Ramos (cell line): ENCODE measurements around the gene RAPH1.
"Not testable (repeated sequence)": the region's sequence is repeated elsewhere in the genome, so short reads cannot be mapped to it uniquely, and the experiment has no call there.

ENCODE experiments used
- in situ Hi-C: fragments of 300-500 bp; cut with MboI; formaldehyde crosslinking; loops from one replicate; pipeline ENCODE4 v1.14.3; 2022; ENCODE audit warnings: low sequenced_read_pairs; ENCODE audit not compliant: unreplicated experiment

RAPH1 gene

DNA sequence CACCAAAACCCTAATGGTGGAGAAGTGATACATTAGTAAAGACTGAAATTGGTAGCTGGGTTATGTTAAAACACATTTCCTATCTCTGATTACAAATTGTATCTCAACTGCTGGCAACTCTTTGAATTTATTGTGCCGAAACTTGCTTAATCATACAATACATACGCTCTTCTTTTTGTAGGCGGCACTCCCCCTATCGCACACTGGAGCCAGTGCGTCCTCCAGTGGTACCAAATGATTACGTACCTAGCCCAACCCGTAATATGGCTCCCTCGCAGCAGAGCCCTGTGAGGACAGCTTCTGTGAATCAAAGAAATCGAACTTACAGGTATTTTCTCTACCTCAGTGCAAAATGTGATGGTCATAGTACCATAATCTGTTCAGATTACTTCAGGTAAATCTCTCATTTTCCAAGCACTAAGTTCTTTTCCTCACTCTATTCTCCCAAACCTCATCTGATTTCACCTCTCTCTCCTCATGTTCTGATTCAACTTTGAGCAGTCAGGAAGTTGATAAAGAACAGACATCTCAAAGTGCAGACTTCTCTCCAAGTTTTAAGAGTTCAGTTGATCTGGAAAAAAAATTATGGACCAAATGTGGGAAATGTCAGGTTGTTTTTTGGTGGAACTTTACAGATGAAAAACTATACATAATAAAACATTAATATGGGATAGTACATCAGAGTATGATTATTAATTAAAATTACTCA, 140.4 kb downstream of the RAPH1 start:
- in situ Hi-C loops = no loop called here

DNA sequence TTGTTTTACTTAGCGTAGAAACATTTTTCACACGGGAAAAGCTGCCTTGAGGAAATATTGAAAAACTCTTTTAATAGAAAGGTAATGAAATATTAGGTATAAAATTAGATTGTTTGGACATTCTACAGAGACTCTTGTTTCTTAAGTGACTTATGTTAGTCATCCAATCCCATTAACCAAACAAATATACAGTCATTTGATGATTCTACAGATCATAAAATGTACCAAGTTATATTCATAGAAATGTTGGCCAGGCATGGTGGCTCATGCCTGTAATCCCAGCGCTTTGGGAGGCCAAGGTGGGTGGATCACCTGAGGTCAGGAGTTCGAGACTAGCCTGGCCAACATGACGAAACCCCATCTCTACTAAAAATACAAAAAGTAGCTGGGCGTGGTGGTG, 146.9 kb downstream of the RAPH1 start:
- in situ Hi-C loops = not testable (repeated sequence)

DNA sequence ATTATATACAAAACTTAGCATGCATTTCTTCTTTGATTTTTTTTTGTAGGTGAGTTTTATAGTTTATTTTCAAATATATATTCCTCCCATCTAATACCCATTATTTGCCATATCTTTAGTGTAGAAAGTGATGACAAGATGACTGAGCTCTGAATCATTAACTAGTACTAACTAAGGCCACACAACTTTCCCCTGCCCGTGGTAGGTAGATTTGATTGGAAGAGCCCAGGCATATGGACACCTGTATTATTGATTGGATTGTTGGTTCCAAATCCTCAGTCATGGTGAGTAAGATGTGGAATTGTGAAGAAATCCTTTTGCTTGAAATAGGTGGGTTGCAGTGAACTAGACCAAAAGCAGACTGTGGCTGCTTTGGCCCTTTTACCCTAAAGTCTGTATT, 152.1 kb downstream of the RAPH1 start:
- in situ Hi-C loops = no loop called here

DNA sequence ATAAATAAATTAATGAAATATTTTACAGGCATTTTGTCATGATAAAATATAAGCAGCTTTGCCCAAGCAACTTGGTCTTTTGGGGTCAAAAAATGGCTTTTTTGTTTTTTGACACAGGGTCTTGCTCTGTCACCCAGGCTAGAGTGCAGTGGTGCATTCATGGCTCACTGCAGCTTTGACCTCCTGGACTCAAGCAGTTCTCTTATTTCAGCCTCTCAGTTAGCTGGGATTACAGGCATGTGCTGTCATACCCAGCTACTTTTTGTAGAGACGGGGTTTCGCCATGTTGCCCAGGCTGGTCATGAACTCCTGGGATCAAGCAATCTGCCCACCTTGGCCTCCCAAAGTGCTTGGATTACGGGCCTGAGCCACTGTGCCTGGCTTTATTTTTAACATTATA, 155.9 kb downstream of the RAPH1 start:
- in situ Hi-C loops = no loop called here

DNA sequence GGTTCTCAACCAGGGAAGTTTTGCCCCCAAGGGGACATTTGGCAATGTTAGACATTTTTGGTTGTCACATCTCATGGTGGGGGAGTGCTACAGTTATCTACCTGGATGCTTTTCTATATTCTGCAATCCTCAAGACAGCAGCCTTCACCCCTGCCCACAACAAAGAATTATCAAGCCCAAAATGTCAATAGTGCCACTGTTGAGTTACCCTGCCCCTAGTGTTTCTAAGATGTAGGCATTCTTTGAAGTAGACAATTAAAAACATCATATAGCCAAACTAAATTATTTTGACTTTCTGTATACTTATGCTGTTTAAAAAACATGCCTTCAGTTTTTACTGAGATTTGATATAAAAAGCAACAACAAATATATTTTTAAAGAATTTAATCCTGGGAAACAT, 158.9 kb downstream of the RAPH1 start:
- in situ Hi-C loops = no loop called here

DNA sequence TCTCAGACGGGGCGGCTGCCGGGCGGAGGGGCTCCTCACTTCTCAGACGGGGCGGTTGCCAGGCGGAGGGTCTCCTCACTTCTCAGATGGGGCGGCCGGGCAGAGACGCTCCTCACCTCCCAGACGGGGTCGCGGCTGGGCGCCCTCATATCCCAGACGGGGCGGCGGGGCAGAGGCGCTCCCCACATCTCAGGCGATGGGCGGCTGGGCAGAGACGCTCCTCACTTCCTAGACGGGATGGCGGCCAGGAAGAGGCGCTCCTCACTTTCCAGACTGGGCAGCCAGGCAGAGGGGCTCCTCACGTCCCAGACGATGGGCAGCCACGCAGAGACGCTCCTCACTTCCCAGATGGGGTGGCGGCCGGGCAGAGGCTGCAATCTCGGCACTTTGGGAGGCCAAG, 162.4 kb downstream of the RAPH1 start:
- in situ Hi-C loops = not testable (repeated sequence)

DNA sequence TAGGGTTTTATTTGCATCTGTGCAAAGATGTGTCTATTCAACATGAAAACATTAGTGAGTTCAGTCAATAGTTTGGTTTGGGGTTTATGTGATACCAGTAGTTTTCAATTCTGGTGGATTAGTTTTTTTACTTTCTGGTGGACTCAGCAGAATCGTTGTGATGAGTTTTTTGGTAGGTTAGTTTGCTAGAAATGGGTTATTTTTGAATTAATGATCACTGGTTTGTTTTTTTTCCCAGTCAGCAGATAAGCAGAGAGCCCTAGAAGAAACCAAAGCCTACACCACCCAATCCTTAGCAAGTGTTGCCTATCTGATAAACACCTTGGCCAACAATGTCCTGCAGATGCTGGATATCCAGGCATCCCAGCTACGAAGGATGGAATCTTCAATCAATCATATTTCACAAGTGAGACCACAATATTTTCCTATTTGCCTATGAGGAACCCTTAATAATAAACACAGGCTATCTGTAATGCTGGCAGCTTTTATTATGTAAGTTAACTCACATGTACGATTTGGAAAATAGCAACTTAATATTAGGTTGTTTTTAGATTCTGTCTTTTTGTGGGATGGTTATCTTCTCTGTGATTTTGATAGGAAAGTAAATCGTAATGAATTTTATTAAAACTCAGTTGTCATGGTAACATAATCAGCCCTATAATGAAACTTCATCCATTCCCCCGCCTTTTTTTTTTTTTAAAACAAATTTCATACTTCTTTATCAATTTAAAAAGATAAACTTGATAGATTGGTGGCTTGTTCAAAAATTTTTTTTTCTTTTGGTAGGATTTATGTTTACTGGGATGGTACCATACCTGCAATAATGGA, 168.2 kb downstream of the RAPH1 start:
- in situ Hi-C loops = no loop called here

DNA sequence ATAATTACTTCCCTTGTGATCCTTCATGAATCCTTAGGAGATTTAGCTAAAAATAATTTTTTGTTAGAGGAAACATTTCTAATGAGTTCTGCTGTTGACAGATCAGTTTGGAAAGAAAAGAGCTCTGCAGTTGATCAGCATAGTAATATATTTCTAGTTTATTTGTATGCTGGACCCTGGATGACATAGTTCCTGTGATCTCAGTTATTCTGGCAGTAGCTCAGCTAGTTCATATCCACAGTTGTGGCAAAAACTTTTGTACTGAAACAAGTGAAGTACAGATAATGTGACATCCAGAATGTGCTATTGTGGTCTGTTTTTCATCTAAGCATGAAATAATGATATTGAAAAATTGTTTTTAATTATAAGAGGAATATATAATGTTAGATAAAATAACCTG, 173.2 kb downstream of the RAPH1 start:
- in situ Hi-C loops = no loop called here

DNA sequence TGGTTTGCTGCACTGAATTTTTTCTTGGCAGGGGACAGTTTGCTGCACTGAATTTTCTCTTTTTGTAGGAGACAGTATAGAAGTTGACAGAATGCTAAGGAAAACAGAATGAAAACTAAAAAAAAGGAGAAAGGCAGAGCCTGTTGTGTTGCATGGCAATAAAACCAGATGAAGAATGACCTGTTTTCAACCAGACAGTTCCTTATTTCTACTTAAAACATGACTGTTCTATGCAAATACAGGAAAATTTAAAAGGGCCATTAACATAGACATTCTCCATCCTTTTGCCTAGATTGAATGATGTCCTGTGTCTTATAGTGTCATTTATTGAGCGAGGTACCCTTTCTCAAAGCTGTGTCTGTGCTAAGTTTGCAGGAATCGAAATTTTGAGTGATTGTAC, 173.6 kb downstream of the RAPH1 start:
- in situ Hi-C loops = no loop called here

DNA sequence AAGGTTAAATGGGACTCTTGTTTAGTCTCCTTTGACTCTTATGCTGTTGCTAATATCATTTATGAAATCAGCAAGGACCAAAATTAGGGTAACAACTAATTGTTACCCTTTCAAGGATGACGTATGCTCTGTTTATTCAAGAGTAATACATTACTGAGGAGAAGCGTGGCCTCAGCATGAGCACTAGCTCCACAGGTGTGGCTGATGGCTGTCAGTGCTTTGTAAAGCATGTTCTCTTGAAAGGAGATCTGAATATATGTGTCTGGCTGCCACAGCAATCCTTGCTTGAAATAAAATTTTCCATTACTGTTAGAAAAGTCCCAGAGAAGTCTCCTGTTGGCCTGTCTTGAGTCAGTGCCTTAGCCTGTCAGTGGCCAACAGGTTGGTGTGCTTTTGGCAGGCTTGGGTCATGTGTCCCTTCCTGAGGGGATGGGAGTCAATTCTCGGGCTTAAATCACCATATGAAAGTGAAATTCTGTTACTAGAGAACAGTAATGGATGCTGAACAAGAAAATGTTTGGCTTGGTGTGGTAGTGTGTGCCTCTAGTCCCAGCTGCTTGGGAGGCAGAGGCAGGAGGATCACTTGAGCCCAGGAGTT, 174.2 kb downstream of the RAPH1 start:
- in situ Hi-C loops = no loop called here

DNA sequence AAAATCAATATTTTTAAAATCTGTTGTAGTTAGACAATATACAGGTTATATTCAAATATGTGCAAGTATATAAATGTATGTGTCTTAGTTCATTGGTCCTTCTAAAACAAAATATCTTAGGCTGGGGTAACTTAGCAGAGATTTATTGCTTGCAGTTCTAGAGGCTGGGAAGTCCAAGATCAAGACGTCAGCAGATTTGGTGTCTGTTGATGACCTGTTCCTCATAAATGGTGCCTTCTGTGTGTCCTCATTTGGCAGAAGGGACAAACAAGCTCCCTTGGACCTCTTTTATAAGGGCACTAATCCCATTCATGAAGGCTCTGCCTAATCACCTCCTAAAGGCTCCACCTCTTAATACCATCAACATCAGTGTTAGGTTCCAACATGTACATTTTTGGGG, 175.7 kb downstream of the RAPH1 start:
- in situ Hi-C loops = no loop called here

DNA sequence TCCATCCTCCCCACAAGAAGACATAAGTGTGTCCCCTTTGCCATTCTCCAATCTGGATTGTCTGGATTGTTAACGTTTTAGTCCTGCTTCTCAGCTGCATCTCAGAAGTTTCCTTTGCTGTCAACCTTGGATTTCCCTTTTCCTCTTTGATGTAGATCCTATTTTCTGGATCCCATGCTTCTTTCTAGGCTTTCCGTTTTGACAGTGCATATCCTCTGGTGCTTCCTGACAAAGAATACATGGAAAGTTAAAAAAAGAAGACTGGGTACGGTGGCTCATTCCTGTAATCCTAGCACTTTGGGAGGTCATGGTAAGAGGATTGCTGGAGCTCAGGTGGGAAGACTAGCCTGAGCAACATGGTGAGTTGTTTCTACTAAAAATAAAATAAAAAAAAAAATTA, 180.1 kb downstream of the RAPH1 start:
- in situ Hi-C loops = no loop called here

DNA sequence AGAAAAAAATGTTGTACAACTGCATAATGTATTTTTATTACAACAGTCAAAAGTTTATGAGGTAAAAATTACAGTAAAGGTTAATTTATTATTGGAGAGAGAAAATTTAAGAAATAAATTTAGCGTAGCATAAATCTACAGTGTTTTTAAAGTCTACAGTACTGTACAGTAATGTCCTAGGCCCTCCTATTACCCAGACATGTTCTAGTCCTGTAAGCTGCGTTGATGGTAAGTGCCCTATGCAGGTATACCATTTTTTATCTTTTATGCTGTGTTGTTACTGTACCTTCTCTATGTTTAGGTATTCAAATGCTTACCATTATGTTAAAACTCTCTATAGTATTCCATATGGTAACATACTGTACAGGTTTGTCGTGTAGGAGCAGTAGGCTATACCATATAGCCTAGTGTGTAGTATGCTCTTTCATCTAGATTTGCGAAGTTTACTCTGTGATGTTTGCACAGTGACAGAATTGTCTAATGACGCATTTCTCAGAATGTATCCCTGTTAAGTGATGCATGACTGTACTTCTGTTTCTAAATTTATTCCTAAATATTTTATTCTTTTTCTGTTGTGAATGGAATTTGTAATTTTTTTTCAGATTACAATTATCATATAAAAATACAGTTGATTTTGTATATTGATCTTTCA, 182.4 kb downstream of the RAPH1 start:
- in situ Hi-C loops = no loop called here

DNA sequence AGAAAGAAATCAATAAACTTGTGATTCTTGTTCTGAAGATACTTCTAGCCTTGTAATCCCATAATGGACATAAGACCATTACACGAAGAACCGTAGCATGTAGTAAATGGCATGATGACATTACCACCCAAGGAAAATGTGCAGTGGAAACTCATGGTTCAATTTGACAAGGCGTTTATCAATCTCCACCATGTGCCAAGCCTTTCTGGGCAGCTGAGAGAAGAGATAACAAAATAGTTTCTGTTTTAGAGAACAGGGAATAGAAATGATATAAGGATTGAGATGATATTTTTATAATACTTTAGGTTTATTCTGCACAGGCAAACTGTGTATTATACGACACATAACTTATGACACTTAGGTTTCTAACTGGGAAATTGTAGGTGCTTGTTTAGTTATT, 187.7 kb downstream of the RAPH1 start:
- in situ Hi-C loops = no loop called here

DNA sequence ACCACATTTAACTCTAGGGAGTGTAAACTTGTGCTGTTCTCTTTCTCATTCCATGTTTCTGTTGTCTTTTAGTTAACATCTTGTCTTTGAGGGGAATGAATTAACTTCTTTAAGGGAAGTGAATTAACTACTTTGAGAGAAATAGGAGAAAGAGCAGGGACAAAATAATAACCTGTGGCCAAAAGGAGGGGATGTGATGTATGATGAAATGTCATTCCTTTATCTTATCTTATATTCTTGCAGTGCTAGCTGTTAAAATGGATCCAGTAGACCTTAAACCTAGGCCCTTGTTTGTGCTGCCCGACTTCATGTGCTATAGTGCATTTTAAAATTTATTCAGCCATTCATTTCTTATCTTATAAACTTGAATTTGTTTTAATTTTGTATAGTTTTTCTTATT, 188.5 kb downstream of the RAPH1 start:
- in situ Hi-C loops = no loop called here

DNA sequence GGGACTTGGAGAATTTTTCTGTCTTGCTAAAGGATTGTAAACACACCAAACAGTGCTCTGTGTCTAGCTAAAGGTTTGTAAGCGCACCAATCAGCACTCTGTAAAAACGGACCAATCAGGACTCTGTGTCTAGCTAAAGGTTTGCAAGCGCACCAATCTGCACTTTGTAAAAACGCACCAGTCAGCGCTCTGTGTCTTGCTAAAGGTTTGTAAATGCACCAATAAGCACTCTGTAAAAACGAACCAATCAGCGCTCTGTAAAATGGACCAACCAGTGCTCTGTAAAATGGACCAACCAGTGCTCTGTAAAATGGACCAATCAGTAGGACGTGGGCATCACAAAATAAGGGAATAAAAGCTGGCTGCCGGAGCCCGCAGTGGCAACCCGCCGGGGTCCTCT, 190.4 kb downstream of the RAPH1 start:
- in situ Hi-C loops = no loop called here
